Nephron (organoid): Measurements from ENCODE around the gene CCNQ.

Source experiments
- H3K27ac Mint-ChIP-seq, 3 experiments: 2 replicates each; pipeline ENCODE4 v1.8.0; 2020; ENCODE audit warnings: mixed read lengths in 3 of 3, mild to moderate bottlenecking in 2 of 3, moderate library complexity in 1 of 3
- H3K27me3 Mint-ChIP-seq: 2 replicates; pipeline ENCODE4 v1.8.0; 2021; ENCODE audit warnings: low read depth, mild to moderate bottlenecking, moderate library complexity, mixed read lengths
- H3K36me3 Mint-ChIP-seq: 2 replicates; pipeline ENCODE4 v1.8.0; 2020; ENCODE audit warnings: low read depth, mixed read lengths
- H3K4me1 Mint-ChIP-seq: 2 replicates; pipeline ENCODE4 v1.8.0; 2020; ENCODE audit warnings: mixed read lengths
- H3K4me3 Mint-ChIP-seq, 3 experiments: 2 replicates each; pipeline ENCODE4 v1.8.0; 2020; ENCODE audit warnings: mild to moderate bottlenecking in 3 of 3, mixed read lengths in 3 of 3, moderate library complexity in 2 of 3
- H3K9me3 Mint-ChIP-seq: 2 replicates; pipeline ENCODE4 v1.8.0; 2020; ENCODE audit warnings: mixed read lengths
- CTCF ChIP-seq, 3 experiments: fragments of 200-600 bp; sonication (generic); IDR thresholded peaks; one replicate each; pipeline ENCODE4 v1.5.0; 2021; ENCODE audit warnings: antibody characterized with exemption in 3 of 3; ENCODE audit not compliant: unreplicated experiment in 3 of 3

Gene CCNQ

GRCh38 chrX:153602601-153603000 lies 3.7 kb upstream of the CCNQ start:
- H3K4me1 Mint-ChIP-seq, result peaks cover 13% of the 10 kb centered on the region
- peaks cover 28% of the 10 kb centered on the region for H3K9me3 Mint-ChIP-seq
- H3K4me3 Mint-ChIP-seq, result no peak overlapping the region
- H3K27ac Mint-ChIP-seq, result no peak overlapping the region
- no peak for TF ChIP-seq CTCF (IDR thresholded peaks at IDR 0.05; ENCODE audit: unreplicated experiment in 3 of 3)
- no peaks in the 10 kb centered on the region for H3K36me3 Mint-ChIP-seq
- no peaks in the 10 kb centered on the region for H3K27me3 Mint-ChIP-seq

- no peak overlapping the region for H3K27ac Mint-ChIP-seq
- no peak for TF ChIP-seq CTCF (IDR thresholded peaks at IDR 0.05; ENCODE audit: unreplicated experiment in 3 of 3)
- peaks cover 13% of the 10 kb centered on the region for H3K4me1 Mint-ChIP-seq
- peaks cover 4% of the 10 kb centered on the region for H3K36me3 Mint-ChIP-seq
- peak overlapping the region; percentile 65 to 84 (median 80) for H3K4me3 Mint-ChIP-seq
- no peaks in the 10 kb centered on the region for H3K27me3 Mint-ChIP-seq
- H3K9me3 Mint-ChIP-seq, result peaks cover 25% of the 10 kb centered on the region
Measured at GRCh38 chrX:153601511-153602110, 2.7 kb upstream of the CCNQ start.

GRCh38 chrX:153600921-153601320 lies 2.0 kb upstream of the CCNQ start:
- Mint-ChIP-seq H3K36me3 (peaks cover 10% of the 10 kb centered on the region), H3K4me1 (peaks cover 13% of the 10 kb centered on the region), H3K27ac (no peak overlapping the region), H3K4me3 (peak overlapping the region; percentile 79 to 87 (median 84)), H3K9me3 (peaks cover 29% of the 10 kb centered on the region), H3K27me3 (no peaks in the 10 kb centered on the region)
- no peak for TF ChIP-seq CTCF (IDR thresholded peaks at IDR 0.05; ENCODE audit: unreplicated experiment in 3 of 3)

GRCh38 chrX:153600032-153600373 lies 1.1 kb upstream of the CCNQ start:
- TF ChIP-seq CTCF (IDR thresholded peaks at IDR 0.05; ENCODE audit: unreplicated experiment in 3 of 3), result no peak
- H3K4me3 Mint-ChIP-seq, result peak overlapping the region; percentile 79 to 87 (median 84)
- no peaks in the 10 kb centered on the region for H3K27me3 Mint-ChIP-seq
- peaks cover 34% of the 10 kb centered on the region for H3K9me3 Mint-ChIP-seq
- H3K27ac Mint-ChIP-seq, result peak overlapping the region in 2 of 3 experiments; percentile 4 to 32
- peaks cover 15% of the 10 kb centered on the region for H3K36me3 Mint-ChIP-seq
- H3K4me1 Mint-ChIP-seq, result peaks cover 13% of the 10 kb centered on the region

- no peak for TF ChIP-seq CTCF (IDR thresholded peaks at IDR 0.05; ENCODE audit: unreplicated experiment in 3 of 3)
- H3K9me3 Mint-ChIP-seq, result peaks cover 34% of the 10 kb centered on the region
- H3K27me3 Mint-ChIP-seq, result no peaks in the 10 kb centered on the region
- peak overlapping the region in 2 of 3 experiments; percentile 4 to 32 for H3K27ac Mint-ChIP-seq
- peaks cover 13% of the 10 kb centered on the region for H3K4me1 Mint-ChIP-seq
- H3K4me3 Mint-ChIP-seq, result peak overlapping the region; percentile 79 to 87 (median 84)
- peaks cover 15% of the 10 kb centered on the region for H3K36me3 Mint-ChIP-seq
Measured at GRCh38 chrX:153599192-153600031, 473 bp upstream of the CCNQ start.
